ENCODE results near the gene MYZAP. TPM values are rescaled to one million over a fixed set of nuclear protein-coding genes. Genes with fewer than 3 reads are reported as not detected.

MYZAP gene
- polyA plus RNA-seq, 2 of the 4 experiments (the other 2 are of a cell fraction): 1.2 to 2.4 TPM

GRCh38 chr15:57624730-57625129, 33.0 kb downstream of the MYZAP start:
- POLR2A ChIA-PET: no interaction called here
- no peak for FAIRE-seq
- Histone ChIP-seq H3K4me2 (no peak overlapping the region), H3K27ac (no peak overlapping the region), H3K4me3 (no peak overlapping the region), H3K4me1 (no peaks in the 10 kb centered on the region), H3K9me3 (no peaks in the 10 kb centered on the region)
- CTCF ChIA-PET: interaction anchor here (0.8 to 1.5 kb wide), 3 partner anchors 13 to 67 kb away, joined by 3 to 6 read pairs (median 4); no protein-coding TSS in a partner anchor
- WGBS (ENCODE audit: missing lambda C conversion rate): 83% methylated on average over 4 of the region's 4 CpGs
- no peak for ATAC-seq
- no peak for DNase-seq (ENCODE audit: low read depth in 1 of 2, low spot score in 1 of 2)
- TF ChIP-seq CHD2 (IDR thresholded peaks at IDR 0.05; ENCODE audit: low read length, partially characterized antibody): no peak
- no peak for TF ChIP-seq SMC3 (IDR thresholded peaks at IDR 0.05)
- TF ChIP-seq JUNB (IDR thresholded peaks at IDR 0.05): no peak
- TF ChIP-seq NPAS2 (CRISPR knock-in tag; IDR thresholded peaks at IDR 0.05; ENCODE audit: borderline replicate concordance): no peak
- no peak for TF ChIP-seq BHLHE40 (IDR thresholded peaks at IDR 0.05; ENCODE audit: low read depth, low read length)
- no peak for TF ChIP-seq MAX (IDR thresholded peaks at IDR 0.05)
- no peak for TF ChIP-seq HOXB13 (CRISPR knock-in tag; IDR thresholded peaks at IDR 0.05; ENCODE audit: low read depth)
- TF ChIP-seq KDM5A (IDR thresholded peaks at IDR 0.05): no peak
- no peak for TF ChIP-seq ZNF302 (CRISPR knock-in tag; IDR thresholded peaks at IDR 0.05)
- no peak for TF ChIP-seq FOSL2 (IDR thresholded peaks at IDR 0.05)
- TF ChIP-seq FOSL2 (CRISPR knock-in tag; IDR thresholded peaks at IDR 0.05): no peak
- TF ChIP-seq EHF (CRISPR knock-in tag; IDR thresholded peaks at IDR 0.05): no peak
- no peak for TF ChIP-seq HMGXB4 (CRISPR knock-in tag; IDR thresholded peaks at IDR 0.05; ENCODE audit: borderline replicate concordance)
- no peak for TF ChIP-seq RFX5 (IDR thresholded peaks at IDR 0.05)
- no peak for TF ChIP-seq HOXA7 (CRISPR knock-in tag; IDR thresholded peaks at IDR 0.05)
- TF ChIP-seq TFCP2L1 (CRISPR knock-in tag; IDR thresholded peaks at IDR 0.05): no peak
- TF ChIP-seq KDM1A (IDR thresholded peaks at IDR 0.05; ENCODE audit: low read depth): no peak
- no peak for TF ChIP-seq RARB (CRISPR knock-in tag; IDR thresholded peaks at IDR 0.05)
- no peak for TF ChIP-seq HDAC2 (IDR thresholded peaks at IDR 0.05)
- no peak for TF ChIP-seq NFE2L2 (conservative IDR thresholded peaks at IDR 0.05; ENCODE audit: low read length)

GRCh38 chr15:57625703-57626448, 34.2 kb downstream of the MYZAP start:
- TF ChIP-seq RCOR1 (IDR thresholded peaks at IDR 0.05; ENCODE audit: low read depth, low read length): no peak
- TF ChIP-seq HOXA7 (CRISPR knock-in tag; IDR thresholded peaks at IDR 0.05): no peak
- 44% methylated on average over 10 of the region's 10 CpGs for WGBS (ENCODE audit: missing lambda C conversion rate)
- Histone ChIP-seq H3K4me1 (no peaks in the 10 kb centered on the region), H3K4me3 (no peak overlapping the region), H3K4me2 (no peak overlapping the region), H3K27ac (no peak overlapping the region), H3K9me3 (no peaks in the 10 kb centered on the region)
- FAIRE-seq (no peak), ATAC-seq (no peak), DNase-seq (ENCODE audit: low read depth in 1 of 2, low spot score in 1 of 2) (no peak)
- POLR2A ChIA-PET: no interaction called here
- CTCF ChIA-PET: interaction anchor here (0.6 to 2.0 kb wide), 8 partner anchors 14 to 465 kb away, joined by 3 to 6 read pairs (median 4); no protein-coding TSS in a partner anchor

- DNase-seq (ENCODE audit: low read depth in 1 of 2, low spot score in 1 of 2) (no peak), ATAC-seq (no peak), FAIRE-seq (no peak)
- no peak overlapping the region for H3K4me3 ChIP-seq
- ChIA-PET POLR2A (no interaction called here), CTCF (interaction anchor here (1.1 to 2.7 kb wide), 5 partner anchors 13 to 106 kb away, joined by 3 to 11 read pairs (median 4); no protein-coding TSS in a partner anchor)
- H3K27ac ChIP-seq: no peak overlapping the region
- WGBS (ENCODE audit: missing lambda C conversion rate): 55% methylated on average over 8 of the region's 8 CpGs
- H3K4me2 ChIP-seq: no peak overlapping the region
- no peaks in the 10 kb centered on the region for H3K4me1 ChIP-seq
- TF ChIP-seq HDAC2 (IDR thresholded peaks at IDR 0.05): no peak
- no peak for TF ChIP-seq CHD2 (IDR thresholded peaks at IDR 0.05; ENCODE audit: low read length, partially characterized antibody)
- peak; percentile 4 for TF ChIP-seq MAFK (IDR thresholded peaks at IDR 0.05; ENCODE audit: partially characterized antibody)
- no peak for TF ChIP-seq ZFP36 (IDR thresholded peaks at IDR 0.05; ENCODE audit: borderline replicate concordance, partially characterized antibody)
- TF ChIP-seq RAD21 (conservative IDR thresholded peaks at IDR 0.05 in 1 of 2, IDR thresholded peaks at IDR 0.05 in 1 of 2): no peak
- TF ChIP-seq CTCF (IDR thresholded peaks at IDR 0.05): no peak
- H3K9me3 ChIP-seq: no peaks in the 10 kb centered on the region
These were observed 35.2 kb downstream of the MYZAP start for GRCh38 chr15:57626713-57627440.
